COLO668 (cell line): ENCODE measurements around the gene LGR5.
A peak's percentile ranks its signal among the peaks of the same experiment; 100 is the strongest.

ENCODE experiments used
- DNase-seq: peaks from one replicate; lab custom pipeline; 2025; ENCODE audit not compliant: unreplicated experiment; lab: John Stamatoyannopoulos, UW

Gene LGR5

GRCh38 chr12:71438670-71439361 lies 782 bp upstream of the LGR5 start:
- peak; percentile 35 for DNase-seq

GRCh38 chr12:71439362-71439612 lies 311 bp upstream of the LGR5 start:
- no peak for DNase-seq

GRCh38 chr12:71440345-71440762 lies 756 bp downstream of the LGR5 start:
- DNase-seq = peak; percentile 53

GRCh38 chr12:71440763-71441748 lies 1.5 kb downstream of the LGR5 start:
- peak; percentile 48 for DNase-seq

GRCh38 chr12:71441836-71442566 lies 2.4 kb downstream of the LGR5 start:
- no peak for DNase-seq

GRCh38 chr12:71442567-71442931 lies 3.0 kb downstream of the LGR5 start:
- DNase-seq = no peak

- DNase-seq = no peak
These were observed 5.5 kb downstream of the LGR5 start for GRCh38 chr12:71445071-71445470.

- DNase-seq = no peak
These were observed 8.1 kb downstream of the LGR5 start for GRCh38 chr12:71447691-71448132.

- DNase-seq = no peak
These were observed 8.6 kb downstream of the LGR5 start for GRCh38 chr12:71448150-71448581.

- no peak for DNase-seq
These were observed 9.9 kb downstream of the LGR5 start for GRCh38 chr12:71449373-71450070.

GRCh38 chr12:71452006-71452405 lies 12.4 kb downstream of the LGR5 start:
- DNase-seq = no peak

- no peak for DNase-seq
These were observed 15.6 kb downstream of the LGR5 start for GRCh38 chr12:71455028-71455737.

- DNase-seq = peak; percentile 47
These were observed 16.7 kb downstream of the LGR5 start for GRCh38 chr12:71456316-71456715.

GRCh38 chr12:71456990-71457389 lies 17.4 kb downstream of the LGR5 start:
- no peak for DNase-seq

- no peak for DNase-seq
These were observed 20.7 kb downstream of the LGR5 start for GRCh38 chr12:71460318-71460717.

- DNase-seq = no peak
These were observed 21.4 kb downstream of the LGR5 start for GRCh38 chr12:71460850-71461609.

- no peak for DNase-seq
These were observed 22.3 kb downstream of the LGR5 start for GRCh38 chr12:71461787-71462328.

- peak; percentile 52 for DNase-seq
These were observed 26.2 kb downstream of the LGR5 start for GRCh38 chr12:71465796-71466195.

- DNase-seq = no peak
These were observed 29.7 kb downstream of the LGR5 start for GRCh38 chr12:71469258-71469750.
